NB4 (cell line): ENCODE results near the gene CPT1B.

ENCODE experiments used
- MYC ChIP-seq: IDR thresholded peaks from 2 replicates; pipeline ENCODE4 v1.6.1; 2011; ENCODE audit warnings: low read depth, low read length
- TF ChIP-seq, protein P1 (sequence below): IDR thresholded peaks from one replicate; pipeline ENCODE4 v1.5.1; 2012; ENCODE audit warnings: low read depth, low read length

- TF ChIP-seq, protein P1, sequence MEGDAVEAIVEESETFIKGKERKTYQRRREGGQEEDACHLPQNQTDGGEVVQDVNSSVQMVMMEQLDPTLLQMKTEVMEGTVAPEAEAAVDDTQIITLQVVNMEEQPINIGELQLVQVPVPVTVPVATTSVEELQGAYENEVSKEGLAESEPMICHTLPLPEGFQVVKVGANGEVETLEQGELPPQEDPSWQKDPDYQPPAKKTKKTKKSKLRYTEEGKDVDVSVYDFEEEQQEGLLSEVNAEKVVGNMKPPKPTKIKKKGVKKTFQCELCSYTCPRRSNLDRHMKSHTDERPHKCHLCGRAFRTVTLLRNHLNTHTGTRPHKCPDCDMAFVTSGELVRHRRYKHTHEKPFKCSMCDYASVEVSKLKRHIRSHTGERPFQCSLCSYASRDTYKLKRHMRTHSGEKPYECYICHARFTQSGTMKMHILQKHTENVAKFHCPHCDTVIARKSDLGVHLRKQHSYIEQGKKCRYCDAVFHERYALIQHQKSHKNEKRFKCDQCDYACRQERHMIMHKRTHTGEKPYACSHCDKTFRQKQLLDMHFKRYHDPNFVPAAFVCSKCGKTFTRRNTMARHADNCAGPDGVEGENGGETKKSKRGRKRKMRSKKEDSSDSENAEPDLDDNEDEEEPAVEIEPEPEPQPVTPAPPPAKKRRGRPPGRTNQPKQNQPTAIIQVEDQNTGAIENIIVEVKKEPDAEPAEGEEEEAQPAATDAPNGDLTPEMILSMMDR = no peak
- no peak for TF ChIP-seq MYC
Observed at GRCh38 chr22:50573491-50574382, 4.5 kb downstream of the CPT1B start.
